Cardiac muscle cell (in vitro differentiated cells and primary cell): Measurements from ENCODE around the gene TSFM. TPM values are rescaled to one million over a fixed set of nuclear protein-coding genes. Genes with fewer than 3 reads are reported as not detected.

Source experiments
- DNase-seq, 2 donors: peaks; one replicate each; pipeline versions ENCODE4 v3.0.0 to v3.0.0-alpha.2; 2010 to 2017; ENCODE audit warnings: low read depth in 1 of 2, low spot score in 1 of 2
- H3K27ac ChIP-seq: fragments of 200-600 bp; sonication (generic); 2 replicates; pipeline ENCODE4 v1.5.1; 2016
- H3K27me3 ChIP-seq: fragments of 200-600 bp; sonication (generic); 2 replicates; pipeline ENCODE4 v1.6.0; 2016; ENCODE audit warnings: control low read depth
- H3K36me3 ChIP-seq: fragments of 200-600 bp; sonication (generic); 2 replicates; pipeline ENCODE4 v1.5.1; 2016; ENCODE audit warnings: control low read depth
- H3K4me1 ChIP-seq: fragments of 200-600 bp; sonication (generic); 2 replicates; pipeline ENCODE4 v1.8.1; 2017; ENCODE audit warnings: low read depth, mild to moderate bottlenecking, mixed run types
- H3K4me3 ChIP-seq: fragments of 200-600 bp; sonication (generic); 2 replicates; pipeline ENCODE4 v1.5.1; 2016; ENCODE audit warnings: mild to moderate bottlenecking
- H3K9me3 ChIP-seq: fragments of 200-600 bp; sonication (generic); 2 replicates; pipeline ENCODE4 v1.5.1; 2017; ENCODE audit warnings: low read depth, mild to moderate bottlenecking, control low read depth
- polyA plus RNA-seq: library from polyadenylated mRNA; unstranded; fragments of >200 nt; fragmentation: Nextera tagmentation; extraction: Ambion mirVana; gene quantifications from 2 replicates; pipeline ENCODE4 v1.2.1, GENCODE V29; 2016
- total RNA-seq: library from RNA; depleted of rRNA; stranded (reverse); fragments of >200 nt; gene quantifications from 2 replicates; pipeline ENCODE4 v1.2.3, GENCODE V29; 2016
- TF ChIP-seq, protein P1 (sequence below): IDR thresholded peaks from 2 replicates; pipeline ENCODE4 v1.5.1; 2012; ENCODE audit warnings: low read depth, mild to moderate bottlenecking, low read length

TSFM gene
- total and polyA plus RNA-seq, 2 experiments from 2014 or later = 22.6 to 66.7 TPM

DNA sequence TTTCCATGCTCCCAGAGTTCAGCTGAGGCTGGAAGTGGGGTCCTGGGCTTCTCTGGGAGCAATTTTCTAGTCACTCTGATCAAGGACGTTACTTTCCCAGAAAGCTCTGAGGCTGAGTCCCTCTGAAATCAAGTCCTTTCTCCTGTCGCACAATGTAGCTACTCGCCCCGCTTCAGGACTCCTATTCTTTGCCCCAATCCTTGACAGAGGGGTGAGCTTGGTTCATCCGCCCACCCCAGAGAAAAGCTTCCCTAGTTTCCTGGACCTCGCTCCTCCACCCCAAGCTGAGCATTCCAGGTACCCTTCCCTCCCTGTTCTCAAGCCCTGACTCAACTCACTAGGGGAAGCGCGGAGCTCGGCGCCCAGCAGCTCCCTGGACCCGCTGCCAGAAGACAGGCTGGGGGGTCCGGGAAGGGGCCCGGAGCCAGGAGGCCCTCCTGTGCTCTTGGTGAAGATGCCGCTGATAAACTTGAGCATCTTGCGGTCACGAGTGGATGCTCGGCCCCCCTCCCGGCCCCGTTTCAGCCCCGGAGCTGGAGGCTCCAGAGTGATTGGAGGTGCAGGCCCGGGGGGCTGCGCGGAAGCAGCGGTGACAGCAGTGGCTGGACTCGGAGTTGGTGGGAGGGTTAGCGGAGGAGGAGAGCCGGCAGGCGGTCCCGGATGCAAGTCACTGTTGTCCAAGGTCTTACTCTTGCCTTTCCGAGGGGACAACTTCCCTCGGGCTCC, 45.7 kb upstream of the TSFM start:
- Histone ChIP-seq H3K4me3 (no peak overlapping the region), H3K4me1 (peaks cover 5% of the 10 kb centered on the region), H3K36me3 (no peaks in the 10 kb centered on the region), H3K27me3 (peaks cover 100% of the 10 kb centered on the region), H3K9me3 (no peaks in the 10 kb centered on the region), H3K27ac (no peak overlapping the region)
- DNase-seq = no peak
- TF ChIP-seq, protein P1, sequence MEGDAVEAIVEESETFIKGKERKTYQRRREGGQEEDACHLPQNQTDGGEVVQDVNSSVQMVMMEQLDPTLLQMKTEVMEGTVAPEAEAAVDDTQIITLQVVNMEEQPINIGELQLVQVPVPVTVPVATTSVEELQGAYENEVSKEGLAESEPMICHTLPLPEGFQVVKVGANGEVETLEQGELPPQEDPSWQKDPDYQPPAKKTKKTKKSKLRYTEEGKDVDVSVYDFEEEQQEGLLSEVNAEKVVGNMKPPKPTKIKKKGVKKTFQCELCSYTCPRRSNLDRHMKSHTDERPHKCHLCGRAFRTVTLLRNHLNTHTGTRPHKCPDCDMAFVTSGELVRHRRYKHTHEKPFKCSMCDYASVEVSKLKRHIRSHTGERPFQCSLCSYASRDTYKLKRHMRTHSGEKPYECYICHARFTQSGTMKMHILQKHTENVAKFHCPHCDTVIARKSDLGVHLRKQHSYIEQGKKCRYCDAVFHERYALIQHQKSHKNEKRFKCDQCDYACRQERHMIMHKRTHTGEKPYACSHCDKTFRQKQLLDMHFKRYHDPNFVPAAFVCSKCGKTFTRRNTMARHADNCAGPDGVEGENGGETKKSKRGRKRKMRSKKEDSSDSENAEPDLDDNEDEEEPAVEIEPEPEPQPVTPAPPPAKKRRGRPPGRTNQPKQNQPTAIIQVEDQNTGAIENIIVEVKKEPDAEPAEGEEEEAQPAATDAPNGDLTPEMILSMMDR = no peak

DNA sequence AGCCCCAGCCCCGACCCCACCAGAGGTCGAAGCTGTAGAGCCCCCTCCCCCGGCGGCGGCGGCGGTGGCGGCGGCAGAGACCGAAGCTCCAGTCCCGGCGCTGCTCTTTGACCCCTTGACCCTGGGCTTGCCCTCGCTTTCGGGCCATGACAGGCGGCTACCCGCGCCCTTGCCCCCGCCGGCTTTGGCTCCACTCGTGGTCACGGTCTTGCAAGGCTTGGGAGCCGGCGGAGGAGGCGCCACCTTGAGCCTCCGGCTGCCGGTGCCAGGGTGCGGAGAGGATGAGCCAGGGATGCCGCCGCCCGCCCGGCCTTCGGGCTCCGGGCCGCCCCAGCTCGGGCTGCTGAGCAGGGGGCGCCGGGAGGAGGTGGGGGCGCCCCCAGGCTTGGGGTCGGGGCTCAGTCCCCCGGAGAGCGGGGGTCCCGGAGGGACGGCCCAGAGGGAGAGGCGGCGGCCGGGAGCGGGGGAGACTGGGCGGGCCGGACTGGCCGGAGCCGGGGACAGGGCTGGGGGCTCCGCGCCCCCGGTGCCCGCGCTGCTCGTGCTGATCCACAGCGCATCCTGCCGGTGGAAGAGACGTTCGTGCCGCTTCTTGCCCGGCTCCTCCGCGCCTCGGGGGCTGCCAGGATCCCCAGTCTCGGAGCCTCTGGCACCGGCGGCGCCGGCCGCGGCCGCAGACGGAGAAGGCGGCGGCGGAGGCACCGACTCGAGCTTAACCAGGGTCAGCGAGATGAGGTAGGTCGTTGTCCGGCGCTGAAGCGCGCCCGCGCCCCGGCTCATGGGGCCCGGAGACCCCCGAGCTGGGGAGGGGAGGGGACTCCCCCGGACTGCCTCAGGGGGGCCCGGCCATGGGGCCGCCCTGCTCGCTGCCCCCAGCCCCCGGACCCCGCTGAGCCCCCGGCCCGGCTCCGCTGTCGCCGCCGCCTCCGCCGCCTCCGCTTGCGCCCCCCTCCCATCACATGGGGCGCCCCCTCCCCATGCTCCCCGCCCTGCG, 44.8 kb upstream of the TSFM start:
- H3K4me3 ChIP-seq = peak overlapping the region; percentile 24
- TF ChIP-seq, protein P1 = peak; percentile 37
- H3K9me3 ChIP-seq = no peaks in the 10 kb centered on the region
- no peaks in the 10 kb centered on the region for H3K36me3 ChIP-seq
- DNase-seq = peak; percentile 21 to 43
- peaks cover 5% of the 10 kb centered on the region for H3K4me1 ChIP-seq
- H3K27me3 ChIP-seq = peaks cover 100% of the 10 kb centered on the region
- no peak overlapping the region for H3K27ac ChIP-seq

DNA sequence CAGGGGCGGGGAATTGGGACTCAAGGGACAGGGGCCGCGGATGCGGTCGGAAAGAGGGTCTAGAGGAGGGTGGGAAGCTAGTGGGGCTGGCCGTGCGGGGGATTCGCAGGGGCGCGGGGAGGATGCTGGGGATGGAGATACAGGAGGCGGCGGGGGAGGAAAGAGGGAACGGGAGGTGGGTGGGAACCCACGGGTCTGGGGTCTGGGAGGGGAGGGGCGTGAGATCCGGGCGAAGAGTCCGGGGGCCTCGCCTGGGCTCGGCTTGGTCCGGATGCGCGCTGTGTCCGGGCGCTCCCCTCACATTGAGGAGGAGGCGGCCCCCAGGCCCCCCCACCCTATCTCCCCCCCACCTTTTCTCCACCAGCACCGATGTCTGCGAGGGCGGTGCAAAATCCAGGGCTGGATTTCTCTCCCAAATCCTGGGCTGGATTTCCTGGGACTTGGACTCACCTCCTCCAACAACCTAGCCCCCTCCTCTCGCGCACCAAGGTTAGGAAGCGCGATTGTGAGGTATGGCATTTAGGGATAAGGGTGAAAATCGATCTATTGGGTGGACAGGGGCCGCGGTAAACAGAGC, 43.8 kb upstream of the TSFM start, which contains the start of gene AGAP2:
Gene AGAP2, minus strand, starts transcription at position 82 of the 577 bp plus-strand sequence. CDS start 496 bp downstream, outside the sequence.
- TF ChIP-seq, protein P1 = no peak
- peak; percentile 21 to 48 for DNase-seq
- Histone ChIP-seq H3K4me3 (peak within 1 kb of the TSS; percentile 24), H3K9me3 (no peaks in the 10 kb centered on the region), H3K27ac (no peak within 1 kb of the TSS), H3K27me3 (peaks cover 98% of the 10 kb centered on the region), H3K4me1 (peaks cover 5% of the 10 kb centered on the region), H3K36me3 (no peaks in the 10 kb centered on the region)

DNA sequence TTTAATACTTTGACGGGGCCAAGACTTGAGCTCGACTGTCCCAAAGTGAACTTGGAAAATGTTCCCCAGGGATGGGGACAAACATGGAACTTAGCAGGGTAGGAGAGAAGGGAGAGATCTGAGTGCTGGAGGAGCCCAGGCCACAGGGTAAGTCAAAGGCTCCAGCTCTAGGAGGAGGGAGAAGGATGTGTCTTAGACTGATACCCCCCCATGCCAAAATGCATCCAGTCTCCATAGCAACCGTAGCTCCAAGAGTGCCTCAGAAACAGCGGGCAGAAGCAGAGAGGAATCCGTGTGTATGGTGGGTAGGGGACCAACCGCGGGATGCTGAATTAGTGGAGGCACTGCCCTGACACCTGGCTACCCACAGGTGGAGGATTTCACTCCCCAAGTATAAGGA, 43.2 kb upstream of the TSFM start:
- Histone ChIP-seq H3K36me3 (no peaks in the 10 kb centered on the region), H3K27me3 (peaks cover 91% of the 10 kb centered on the region), H3K4me1 (peaks cover 5% of the 10 kb centered on the region), H3K4me3 (no peak overlapping the region), H3K9me3 (no peaks in the 10 kb centered on the region), H3K27ac (no peak overlapping the region)
- TF ChIP-seq, protein P1 = no peak
- DNase-seq = no peak

DNA sequence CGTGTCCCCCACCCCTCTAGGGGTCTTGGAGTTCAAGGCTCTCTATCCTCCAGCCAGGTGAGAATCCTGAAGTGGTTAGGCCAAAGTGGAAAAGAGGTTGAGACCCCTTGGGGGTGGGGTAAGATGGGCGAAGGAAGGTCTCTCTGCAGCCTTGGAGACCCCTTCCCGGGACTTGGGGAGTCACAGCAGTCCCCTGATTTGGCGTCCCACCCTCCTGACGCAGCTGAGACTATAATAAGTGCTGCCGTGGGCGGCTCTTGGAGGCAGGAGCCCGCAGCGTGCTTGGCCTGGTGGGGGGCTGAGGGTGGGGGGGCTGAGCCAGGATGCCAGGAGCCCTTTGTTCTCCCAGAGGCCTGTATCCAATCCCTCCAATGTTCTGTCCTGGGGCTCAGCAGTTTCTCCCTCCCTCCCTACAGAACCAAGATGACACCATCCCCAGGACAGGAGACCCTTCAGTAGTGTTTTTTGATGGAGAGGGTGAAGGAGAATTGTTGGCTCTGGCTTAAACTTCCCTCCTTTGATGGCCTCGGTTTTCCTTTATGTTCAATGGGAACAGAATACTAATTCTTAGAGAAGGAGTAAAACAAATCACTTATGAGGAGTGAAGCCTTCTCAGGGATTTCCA, 42.6 kb upstream of the TSFM start:
- H3K27ac ChIP-seq = no peak overlapping the region
- H3K27me3 ChIP-seq = peaks cover 85% of the 10 kb centered on the region
- no peaks in the 10 kb centered on the region for H3K36me3 ChIP-seq
- DNase-seq = no peak
- H3K4me1 ChIP-seq = peaks cover 5% of the 10 kb centered on the region
- no peak overlapping the region for H3K4me3 ChIP-seq
- TF ChIP-seq, protein P1 = no peak
- H3K9me3 ChIP-seq = no peaks in the 10 kb centered on the region
